Astrocyte (in vitro differentiated cells and primary cell): Measurements from ENCODE around the gene F11R.

Source experiments
- CTCF ChIP-seq: IDR thresholded peaks from 2 replicates; pipeline ENCODE4 v1.5.1; 2011; ENCODE audit warnings: low read depth, mild to moderate bottlenecking, inconsistent platforms, low read length, moderate library complexity; ENCODE audit not compliant: insufficient read depth
- EZH2 ChIP-seq: IDR thresholded peaks from 2 replicates; pipeline ENCODE4 v1.6.1; 2012; ENCODE audit warnings: mild to moderate bottlenecking, low read length, inconsistent platforms; ENCODE audit not compliant: insufficient read depth

GRCh38 chr1:160996178-160996577 is 24.8 kb downstream of the F11R start:
- TF ChIP-seq CTCF, result no peak
- TF ChIP-seq EZH2, result no peak
